ENCODE data around the gene CADM4.

DNA sequence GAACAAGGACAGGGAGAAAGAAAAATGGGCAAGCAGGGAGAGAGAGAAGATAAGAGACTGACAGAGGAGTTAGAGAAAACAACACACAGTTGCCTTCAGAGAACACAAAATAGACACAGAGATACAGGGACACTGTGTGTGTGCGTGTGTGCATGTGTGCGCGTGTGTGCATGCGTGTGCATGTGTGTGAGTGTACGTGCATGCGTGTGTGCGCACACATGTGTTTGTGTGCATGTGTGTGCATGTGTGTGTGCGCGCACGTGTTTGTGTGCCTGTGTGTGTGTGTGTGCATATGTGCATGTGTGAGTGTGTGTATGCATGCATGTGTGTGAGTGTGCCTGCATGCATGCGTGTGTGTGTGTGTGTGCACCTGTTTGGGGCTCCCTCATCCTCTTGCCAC, 36.3 kb upstream of the CADM4 start:
- TF ChIP-seq POLR2A (IDR thresholded peaks at IDR 0.05), result no peak
- TF ChIP-seq, protein P1, sequence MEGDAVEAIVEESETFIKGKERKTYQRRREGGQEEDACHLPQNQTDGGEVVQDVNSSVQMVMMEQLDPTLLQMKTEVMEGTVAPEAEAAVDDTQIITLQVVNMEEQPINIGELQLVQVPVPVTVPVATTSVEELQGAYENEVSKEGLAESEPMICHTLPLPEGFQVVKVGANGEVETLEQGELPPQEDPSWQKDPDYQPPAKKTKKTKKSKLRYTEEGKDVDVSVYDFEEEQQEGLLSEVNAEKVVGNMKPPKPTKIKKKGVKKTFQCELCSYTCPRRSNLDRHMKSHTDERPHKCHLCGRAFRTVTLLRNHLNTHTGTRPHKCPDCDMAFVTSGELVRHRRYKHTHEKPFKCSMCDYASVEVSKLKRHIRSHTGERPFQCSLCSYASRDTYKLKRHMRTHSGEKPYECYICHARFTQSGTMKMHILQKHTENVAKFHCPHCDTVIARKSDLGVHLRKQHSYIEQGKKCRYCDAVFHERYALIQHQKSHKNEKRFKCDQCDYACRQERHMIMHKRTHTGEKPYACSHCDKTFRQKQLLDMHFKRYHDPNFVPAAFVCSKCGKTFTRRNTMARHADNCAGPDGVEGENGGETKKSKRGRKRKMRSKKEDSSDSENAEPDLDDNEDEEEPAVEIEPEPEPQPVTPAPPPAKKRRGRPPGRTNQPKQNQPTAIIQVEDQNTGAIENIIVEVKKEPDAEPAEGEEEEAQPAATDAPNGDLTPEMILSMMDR (IDR thresholded peaks at IDR 0.05 in 8 of 11, conservative IDR thresholded peaks at IDR 0.05 in 3 of 11), result no peak
